HG03457 (cell line): Measurements from ENCODE around the gene NT5M.

Experiments used
- ATAC-seq: cut with Tn5 transposase; IDR thresholded peaks from one replicate; pipeline ENCODE4 v1.9.1; 2021; ENCODE audit warnings: moderate number of reproducible peaks; ENCODE audit not compliant: unreplicated experiment

The NT5M gene

DNA sequence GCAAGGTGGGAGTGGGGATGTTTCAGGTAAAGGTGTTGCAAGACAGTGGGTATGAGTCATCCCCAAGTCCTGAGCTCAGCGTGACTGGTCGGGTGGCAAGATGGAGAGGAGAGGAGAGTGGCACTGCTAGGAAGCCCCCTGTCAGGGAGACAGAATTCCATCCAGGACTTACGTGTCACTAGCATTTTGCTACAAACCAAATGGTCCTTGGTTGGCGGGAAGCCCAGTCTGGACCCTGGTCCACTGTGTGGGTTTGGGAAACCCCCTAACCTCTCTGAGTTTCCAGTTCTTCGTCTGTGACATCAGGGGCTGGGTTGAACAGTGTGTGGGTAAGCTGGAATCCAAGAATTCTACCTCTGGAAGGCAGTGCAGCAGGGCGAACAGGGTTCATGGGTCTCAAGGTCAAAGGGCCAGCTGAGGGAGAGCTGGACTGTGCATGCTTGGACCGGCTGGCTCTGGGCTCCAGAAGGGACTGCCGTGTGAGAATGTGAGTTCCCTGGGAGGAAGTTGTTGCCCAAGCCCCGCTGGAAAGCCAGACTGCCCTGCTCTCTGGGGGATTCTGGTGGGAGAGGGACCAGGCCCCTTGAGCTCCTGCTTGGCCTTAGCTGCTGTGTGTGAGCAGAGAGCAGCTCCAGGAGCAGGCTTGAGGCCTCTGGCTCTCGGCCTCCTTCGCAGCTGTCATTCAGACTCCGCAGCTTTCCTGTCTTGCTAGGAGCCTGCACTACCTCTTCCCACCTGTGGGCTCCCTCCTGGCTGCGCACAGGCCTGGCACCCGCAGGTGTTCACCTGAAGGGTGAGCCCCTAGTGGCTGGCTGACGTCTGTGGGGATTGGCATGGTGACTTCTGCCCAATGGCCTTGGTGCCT is 84.6 kb downstream of the NT5M start:
- ATAC-seq = no peak

GRCh38 chr17:17388657-17389496 is 85.7 kb downstream of the NT5M start:
- no peak for ATAC-seq

DNA sequence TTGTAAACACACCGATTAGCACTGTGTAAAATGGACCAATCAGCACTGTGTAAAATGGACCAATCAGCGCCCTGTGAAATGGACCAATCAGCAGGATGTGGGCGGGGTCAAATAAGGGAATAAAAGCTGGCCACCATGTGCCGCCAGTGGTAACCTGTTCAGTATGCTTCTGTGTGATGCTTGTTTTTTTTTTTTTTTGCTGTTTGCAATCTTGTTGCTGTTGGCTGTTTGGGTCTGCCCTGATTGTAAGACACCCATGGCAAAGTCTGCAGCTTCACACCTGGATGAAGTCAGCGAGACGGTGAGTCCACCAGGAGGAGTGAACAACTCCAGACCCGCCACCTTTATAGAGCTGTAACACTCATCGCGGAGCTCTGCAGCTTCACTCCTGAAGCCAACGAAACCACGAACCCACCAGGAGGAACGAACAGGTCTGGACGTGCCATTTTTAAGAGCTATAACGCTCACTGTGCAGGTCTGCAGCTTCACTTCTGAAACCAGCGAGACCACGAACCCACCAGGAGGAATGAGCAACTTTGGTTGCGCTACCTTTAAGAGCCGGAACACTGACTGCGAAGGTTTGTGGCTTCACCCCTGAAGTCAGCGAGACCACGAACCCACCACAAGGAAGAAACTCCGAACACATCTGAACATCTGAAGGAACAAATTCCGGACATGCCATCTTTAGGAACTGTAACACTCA is 88.6 kb downstream of the NT5M start:
- no peak for ATAC-seq

DNA sequence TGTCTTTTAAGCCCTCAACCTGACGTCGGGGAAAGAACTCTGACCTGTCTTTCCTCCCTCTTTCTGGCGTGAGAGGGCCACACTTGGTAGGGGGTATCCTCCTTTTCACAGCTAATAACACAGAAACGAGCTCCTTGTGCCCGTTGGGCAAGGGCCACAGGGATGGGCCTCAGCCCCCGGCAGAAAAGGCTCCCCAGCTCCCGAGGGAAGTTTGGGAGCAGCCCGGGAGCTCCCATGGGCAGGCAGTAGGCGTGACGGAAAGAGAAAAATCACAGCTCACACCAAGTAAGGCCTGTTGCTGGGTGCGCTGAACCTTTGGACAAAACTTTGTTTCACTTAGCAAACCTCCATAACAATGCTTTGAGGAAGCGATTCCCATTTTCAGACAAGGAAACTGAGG is 90.8 kb downstream of the NT5M start:
- no peak for ATAC-seq

GRCh38 chr17:17394494-17394893 is 91.3 kb downstream of the NT5M start:
- no peak for ATAC-seq

- no peak for ATAC-seq
Measured at GRCh38 chr17:17395246-17395802, 92.2 kb downstream of the NT5M start.

GRCh38 chr17:17395885-17396284 is 92.7 kb downstream of the NT5M start:
- no peak for ATAC-seq
